ENCODE results near the gene PPFIA4.

The PPFIA4 gene

GRCh38 chr1:203124546-203125317, 98.4 kb downstream of the PPFIA4 start:
- no peak for DNase-seq (ENCODE audit: low read depth in 3 of 3, low spot score in 1 of 3)

GRCh38 chr1:203126151-203126865, 100.0 kb downstream of the PPFIA4 start:
- DNase-seq (ENCODE audit: low read depth in 3 of 3, low spot score in 1 of 3) = no peak

DNA sequence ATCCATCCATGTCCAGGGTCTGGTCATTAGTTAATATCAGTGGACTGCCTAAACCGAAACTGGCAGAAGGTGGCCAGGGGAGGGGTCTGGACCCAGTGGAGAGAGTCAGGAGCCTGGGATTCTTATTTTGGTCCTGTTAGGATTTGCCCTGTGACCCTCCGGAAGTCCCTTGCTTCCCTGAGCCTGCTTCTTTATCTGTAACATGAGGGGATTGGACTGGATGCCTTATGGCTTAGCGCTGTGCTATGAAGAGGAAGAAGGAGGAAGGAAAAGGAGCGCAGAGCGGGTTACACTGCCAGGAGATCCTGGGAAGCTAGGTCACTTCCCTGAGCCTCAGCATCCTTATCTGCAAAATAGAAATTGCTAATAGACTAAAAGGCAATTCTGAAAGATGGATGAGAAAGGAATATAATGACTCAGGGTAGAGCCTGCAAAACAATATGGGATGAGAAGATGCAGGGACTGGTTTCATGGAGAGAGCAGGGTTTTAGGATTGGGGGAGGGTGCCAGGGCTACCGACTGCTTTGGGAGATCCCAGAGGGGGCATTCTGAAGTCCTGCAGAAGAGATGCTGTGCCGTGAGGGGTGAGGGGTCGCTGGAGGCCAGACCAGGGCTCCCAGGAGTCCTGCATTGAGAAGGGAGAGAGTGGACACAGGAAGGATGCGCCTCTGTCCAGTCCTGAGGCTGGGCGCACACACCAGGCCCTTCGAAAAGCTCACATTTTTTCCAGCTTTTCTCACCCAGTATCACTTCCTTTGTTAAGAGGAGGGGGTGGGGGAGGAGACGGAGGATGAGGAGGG, 100.8 kb downstream of the PPFIA4 start:
- no peak for DNase-seq (ENCODE audit: low read depth in 3 of 3, low spot score in 1 of 3)

DNA sequence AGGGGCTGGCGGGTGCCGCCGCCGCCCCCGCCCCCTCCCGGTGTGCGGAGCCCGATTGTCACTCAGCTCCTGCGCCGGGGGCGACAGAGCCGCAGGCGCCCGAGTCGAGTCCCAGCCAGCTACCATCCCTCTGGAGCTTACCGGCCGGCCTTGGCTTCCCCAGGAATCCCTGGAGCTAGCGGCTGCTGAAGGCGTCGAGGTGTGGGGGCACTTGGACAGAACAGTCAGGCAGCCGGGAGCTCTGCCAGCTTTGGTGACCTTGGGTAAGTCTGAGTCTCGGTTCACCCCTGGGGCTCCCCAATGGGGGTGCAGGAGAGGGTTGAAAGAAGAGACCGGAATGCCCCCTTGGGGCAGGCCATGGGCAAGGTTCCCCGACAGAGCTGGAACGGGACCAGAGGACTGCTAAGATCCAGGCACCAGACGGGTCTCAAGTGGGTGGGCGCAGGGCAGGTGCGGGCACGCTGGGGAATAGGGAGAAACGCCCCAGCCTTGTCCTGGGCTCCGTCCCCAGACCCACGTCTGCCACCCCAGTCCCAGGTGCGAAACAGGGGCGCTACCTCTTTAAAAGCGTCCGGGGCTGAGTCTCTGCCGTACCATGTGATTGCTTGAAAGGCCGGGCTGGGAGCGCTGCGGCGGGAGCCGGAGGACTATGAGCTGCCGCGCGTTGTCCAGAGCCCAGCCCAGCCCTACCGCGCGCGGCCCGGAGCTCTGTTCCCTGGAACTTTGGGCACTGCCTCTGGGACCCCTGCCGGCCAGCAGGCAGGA, 101.6 kb downstream of the PPFIA4 start, which contains the start of gene ADORA1:
ADORA1 (plus strand) TSS at position 61 of the 765 bp plus-strand sequence. CDS start 1,116 bp downstream, outside the sequence.
- DNase-seq (ENCODE audit: low read depth in 3 of 3, low spot score in 1 of 3) = no peak

DNA sequence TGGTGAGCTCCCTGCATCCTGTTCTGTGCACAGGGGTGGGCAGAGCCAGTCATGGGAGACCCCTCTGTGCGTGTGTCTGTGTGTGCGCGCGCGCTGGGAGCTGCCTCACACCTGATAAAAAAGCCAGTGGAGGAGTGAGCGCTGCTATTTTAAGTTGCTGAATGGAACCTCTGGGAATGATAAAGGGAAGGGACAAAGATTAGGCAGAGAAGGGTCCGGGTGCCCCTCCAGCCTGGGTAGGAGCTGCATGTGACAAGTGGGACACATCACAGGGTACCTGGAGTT, 102.1 kb downstream of the PPFIA4 start:
- DNase-seq (ENCODE audit: low read depth in 3 of 3, low spot score in 1 of 3) = no peak

Data from stimulated activated CD4-positive, alpha-beta T cell treated with anti-CD3 and anti-CD28 coated beads, TNF-alpha, amount 100 ng/mL, for 1 hour (primary cell).